ENCODE measurements around the gene ABL1. TPM values are rescaled to one million over a fixed set of nuclear protein-coding genes. Genes with fewer than 3 reads are reported as not detected.
A peak's percentile ranks its signal among the peaks of the same experiment; 100 is the strongest.

Gene ABL1
- total RNA-seq, 1 donor from 2014 or later, result 30.7 TPM

GRCh38 chr9:130849356-130849755, 14.3 kb downstream of the ABL1 start:
- no peak overlapping the region for H3K4me3 ChIP-seq
- no peaks in the 10 kb centered on the region for H3K9me3 ChIP-seq (replicated peaks)
- H3K27ac ChIP-seq (replicated peaks), result peak overlapping the region; percentile 96
- H3K36me3 ChIP-seq, result peaks cover 3% of the 10 kb centered on the region
- intact Hi-C loops (cut with micrococcal nuclease), result no loop called here
- TF ChIP-seq CTCF (IDR thresholded peaks at IDR 0.05; ENCODE audit: borderline replicate concordance), result no peak
- no peak for DNase-seq
- no peaks in the 10 kb centered on the region for H3K27me3 ChIP-seq (ENCODE audit: low read depth)
- H3K4me1 ChIP-seq, result peaks cover 62% of the 10 kb centered on the region

GRCh38 chr9:130852801-130853200, 17.7 kb downstream of the ABL1 start:
- intact Hi-C loops (cut with micrococcal nuclease), result no loop called here
- DNase-seq, result no peak
- Histone ChIP-seq H3K27me3 (ENCODE audit: low read depth) (no peaks in the 10 kb centered on the region), H3K9me3 (replicated peaks) (no peaks in the 10 kb centered on the region), H3K4me1 (peaks cover 32% of the 10 kb centered on the region), H3K4me3 (no peak overlapping the region), H3K27ac (replicated peaks) (peak overlapping the region; percentile 1), H3K36me3 (peaks cover 30% of the 10 kb centered on the region)
- TF ChIP-seq CTCF (IDR thresholded peaks at IDR 0.05; ENCODE audit: borderline replicate concordance), result no peak

GRCh38 chr9:130854092-130854491, 19.0 kb downstream of the ABL1 start:
- no peak for TF ChIP-seq CTCF (IDR thresholded peaks at IDR 0.05; ENCODE audit: borderline replicate concordance)
- intact Hi-C loops (cut with micrococcal nuclease), result no loop called here
- Histone ChIP-seq H3K27me3 (ENCODE audit: low read depth) (no peaks in the 10 kb centered on the region), H3K27ac (replicated peaks) (no peak overlapping the region), H3K4me1 (peaks cover 32% of the 10 kb centered on the region), H3K4me3 (no peak overlapping the region), H3K36me3 (peaks cover 30% of the 10 kb centered on the region), H3K9me3 (replicated peaks) (no peaks in the 10 kb centered on the region)
- no peak for DNase-seq

GRCh38 chr9:130854835-130855234, 19.8 kb downstream of the ABL1 start:
- H3K4me3 ChIP-seq, result no peak overlapping the region
- DNase-seq, result no peak
- no peaks in the 10 kb centered on the region for H3K27me3 ChIP-seq (ENCODE audit: low read depth)
- H3K4me1 ChIP-seq, result peaks cover 32% of the 10 kb centered on the region
- peaks cover 30% of the 10 kb centered on the region for H3K36me3 ChIP-seq
- intact Hi-C loops (cut with micrococcal nuclease), result no loop called here
- no peaks in the 10 kb centered on the region for H3K9me3 ChIP-seq (replicated peaks)
- no peak overlapping the region for H3K27ac ChIP-seq (replicated peaks)
- no peak for TF ChIP-seq CTCF (IDR thresholded peaks at IDR 0.05; ENCODE audit: borderline replicate concordance)

GRCh38 chr9:130856474-130856873, 21.4 kb downstream of the ABL1 start:
- Histone ChIP-seq H3K9me3 (replicated peaks) (no peaks in the 10 kb centered on the region), H3K4me3 (no peak overlapping the region), H3K36me3 (peaks cover 30% of the 10 kb centered on the region), H3K27me3 (ENCODE audit: low read depth) (no peaks in the 10 kb centered on the region), H3K27ac (replicated peaks) (no peak overlapping the region), H3K4me1 (peaks cover 41% of the 10 kb centered on the region)
- no peak for TF ChIP-seq CTCF (IDR thresholded peaks at IDR 0.05; ENCODE audit: borderline replicate concordance)
- DNase-seq, result no peak
- intact Hi-C loops (cut with micrococcal nuclease), result no loop called here

Data from left ventricle myocardium inferior (tissue), 1 donor.